Measurements from ENCODE around the gene C17orf100.
A peak's percentile ranks its signal among the peaks of the same experiment; 100 is the strongest.
"Not testable (repeated sequence)": the region's sequence is repeated elsewhere in the genome, so short reads cannot be mapped to it uniquely, and the experiment has no call there.

The C17orf100 gene

GRCh38 chr17:6648181-6648580, 3.4 kb upstream of the C17orf100 start:
- TF ChIP-seq CTCF (IDR thresholded peaks at IDR 0.05; ENCODE audit: control extremely low read depth, extremely low read depth, low read depth, missing control alignments), result peak; percentile 30
- no peak for DNase-seq (ENCODE audit: extremely low spot score)
- ChIA-PET POLR2A (no interaction called here), CTCF (interaction anchor here (1.0 to 1.3 kb wide), 4 partner anchors 9 to 177 kb away, joined by 3 to 8 read pairs (median 5); no protein-coding TSS in a partner anchor)

GRCh38 chr17:6651919-6652452, 424 bp downstream of the C17orf100 start:
- TF ChIP-seq CTCF (IDR thresholded peaks at IDR 0.05; ENCODE audit: control extremely low read depth, extremely low read depth, low read depth, missing control alignments), result no peak
- ChIA-PET CTCF (no interaction called here), POLR2A (no interaction called here)
- no peak for DNase-seq (ENCODE audit: extremely low spot score)

GRCh38 chr17:6654841-6655731, 3.5 kb downstream of the C17orf100 start:
- DNase-seq (ENCODE audit: extremely low spot score), result no peak

GRCh38 chr17:6655732-6656361, 4.3 kb downstream of the C17orf100 start:
- DNase-seq (ENCODE audit: extremely low spot score); CTCF ChIA-PET; POLR2A ChIA-PET: not testable (repeated sequence)

More at GRCh38 chr17:6654841-6655731, 3.5 kb downstream of the C17orf100 start:
- POLR2A ChIA-PET, result no interaction called here
- CTCF ChIA-PET, result interaction anchor here (0.9 kb wide), 1 partner anchor 9 kb away, joined by 3 read pairs; no protein-coding TSS in a partner anchor
- no peak for TF ChIP-seq CTCF (IDR thresholded peaks at IDR 0.05; ENCODE audit: control extremely low read depth, extremely low read depth, low read depth, missing control alignments)

- POLR2A ChIA-PET, result not testable (repeated sequence)
- CTCF ChIA-PET, result interaction anchor here (1.5 kb wide), 1 partner anchor 10 kb away, joined by 5 read pairs; no protein-coding TSS in a partner anchor
- DNase-seq (ENCODE audit: extremely low spot score), result peak; percentile 59
Observed at GRCh38 chr17:6656797-6657632, 5.5 kb downstream of the C17orf100 start.

DNA sequence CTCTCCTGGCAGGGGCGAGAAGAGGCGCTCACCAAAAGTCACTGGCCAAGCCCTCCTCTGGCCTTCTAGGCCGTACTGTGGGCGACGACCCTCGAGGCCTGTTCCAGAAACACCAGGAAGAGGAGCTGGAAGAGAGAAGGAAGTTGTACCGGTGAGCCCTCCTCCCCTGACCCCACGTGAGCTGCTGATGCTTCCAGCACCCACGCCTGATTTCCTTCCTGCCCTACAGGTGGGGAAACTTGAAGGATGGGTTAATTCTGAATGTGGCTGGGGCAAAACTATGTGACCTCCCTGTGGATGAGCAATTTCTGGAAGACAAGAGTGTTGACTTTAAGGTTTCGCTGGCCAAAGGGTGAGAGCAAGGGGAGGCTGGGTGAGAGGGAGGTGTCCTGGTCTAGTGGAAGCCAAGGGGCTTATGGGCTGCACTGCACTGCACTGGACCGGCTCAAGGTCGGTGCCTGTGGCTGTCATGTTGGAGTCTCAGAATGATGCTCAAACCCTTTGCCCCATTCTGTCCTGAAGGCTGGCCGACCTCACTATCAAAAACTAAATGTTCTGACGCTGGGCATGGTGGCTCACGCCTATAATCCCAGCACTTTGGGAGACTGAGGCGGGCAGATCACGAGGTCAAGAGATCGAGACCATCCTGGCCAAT, 6.2 kb downstream of the C17orf100 start:
- TF ChIP-seq CTCF (IDR thresholded peaks at IDR 0.05; ENCODE audit: control extremely low read depth, extremely low read depth, low read depth, missing control alignments), result no peak
- POLR2A ChIA-PET, result no interaction called here
- no peak for DNase-seq (ENCODE audit: extremely low spot score)
- CTCF ChIA-PET, result interaction anchor here (1.5 kb wide), 1 partner anchor 9 kb away, joined by 5 read pairs; no protein-coding TSS in a partner anchor

DNA sequence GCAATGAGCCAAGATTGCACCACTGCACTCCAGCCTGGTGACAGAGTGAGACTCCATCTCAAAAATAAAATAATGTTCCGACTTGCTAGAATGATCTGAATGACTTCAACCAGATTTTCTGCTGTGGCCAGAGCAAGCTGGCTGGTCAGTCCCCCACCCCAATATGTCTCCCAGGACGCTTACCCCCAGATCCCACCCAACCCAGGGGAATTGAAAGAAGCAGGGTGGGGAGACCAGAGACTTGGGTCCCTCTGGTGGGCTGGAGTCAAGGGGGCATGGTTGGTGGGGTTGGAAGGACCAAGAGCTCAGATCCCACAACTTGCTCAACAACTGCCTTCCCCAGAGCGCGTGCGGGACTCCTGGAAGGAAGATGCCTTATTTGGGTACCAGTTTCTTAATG, 6.8 kb downstream of the C17orf100 start:
- DNase-seq (ENCODE audit: extremely low spot score); POLR2A ChIA-PET; CTCF ChIA-PET: not testable (repeated sequence)

Measured in GM10248 (cell line).